WI38 (cell line): ENCODE results near the gene MRPL53.
"Not testable (repeated sequence)": the region's sequence is repeated elsewhere in the genome, so short reads cannot be mapped to it uniquely, and the experiment has no call there.

Experiments used
- H3K4me3 ChIP-seq: 2 replicates; pipeline ENCODE4 v1.5.1; 2011; ENCODE audit warnings: low read depth, mild to moderate bottlenecking, control low read depth, low read length
- CTCF ChIP-seq: IDR thresholded peaks from 2 replicates; pipeline ENCODE4 v1.5.1; 2012; ENCODE audit warnings: low read depth, mild to moderate bottlenecking, control low read depth, low read length

MRPL53 gene

GRCh38 chr2:74447230-74447999 is 25.1 kb downstream of the MRPL53 start:
- TF ChIP-seq CTCF, result no peak
- no peak overlapping the region for H3K4me3 ChIP-seq

GRCh38 chr2:74444498-74445318 is 27.8 kb downstream of the MRPL53 start:
- no peak overlapping the region for H3K4me3 ChIP-seq
- TF ChIP-seq CTCF, result no peak

GRCh38 chr2:74442483-74443297 is 29.8 kb downstream of the MRPL53 start:
- H3K4me3 ChIP-seq, result not testable (repeated sequence)

GRCh38 chr2:74441690-74442482 is 30.6 kb downstream of the MRPL53 start, which contains the start of gene RTKN:
RTKN (minus strand) TSS chr2:74441937; CDS start chr2:74441816, 121 bp downstream.
- TF ChIP-seq CTCF, result no peak
- H3K4me3 ChIP-seq, result peak within 1 kb of the TSS; percentile 65

GRCh38 chr2:74441170-74441689 is 31.2 kb downstream of the MRPL53 start:
- no peak overlapping the region for H3K4me3 ChIP-seq
- no peak for TF ChIP-seq CTCF

- TF ChIP-seq CTCF, result no peak
- peak overlapping the region; percentile 65 for H3K4me3 ChIP-seq
Measured at GRCh38 chr2:74440378-74441169, 31.9 kb downstream of the MRPL53 start.
